Neural cell (in vitro differentiated cells): ENCODE results near the gene UBE4A. TPM values are rescaled to one million over a fixed set of nuclear protein-coding genes. Genes with fewer than 3 reads are reported as not detected.

Source experiments
- H2AFZ ChIP-seq: fragments of 200-600, 300-800 bp; sonication (generic), shearing (Covaris generic); 2 replicates; pipeline ENCODE4 v1.6.0; 2014; ENCODE audit warnings: low read depth, mild to moderate bottlenecking, antibody characterized with exemption, low read length, moderate library complexity
- H3F3A ChIP-seq: fragments of 200-600 bp; shearing (Covaris generic); 2 replicates; pipeline ENCODE4 v1.6.1; 2016; ENCODE audit warnings: mild to moderate bottlenecking, moderate library complexity, mixed read lengths, antibody characterized with exemption, low read length; ENCODE audit not compliant: insufficient read depth, poor library complexity, severe bottlenecking
- H3K27ac ChIP-seq: fragments of 200-600, 300-800 bp; sonication (generic), shearing (Covaris generic); 2 replicates; pipeline ENCODE4 v1.5.1; 2014; ENCODE audit warnings: mild to moderate bottlenecking, low read length, moderate library complexity
- H3K27me3 ChIP-seq: fragments of 300-800, 200-600 bp; sonication (generic), shearing (Covaris generic); 2 replicates; pipeline ENCODE4 v1.6.0; 2014; ENCODE audit warnings: mild to moderate bottlenecking, low read depth, low read length, moderate library complexity; ENCODE audit not compliant: insufficient read depth
- H3K36me3 ChIP-seq: fragments of 300-800, 200-600 bp; sonication (generic), shearing (Covaris generic); 2 replicates; pipeline ENCODE4 v1.5.1; 2014; ENCODE audit warnings: mild to moderate bottlenecking, antibody characterized with exemption, low read length, moderate library complexity; ENCODE audit not compliant: insufficient read depth
- H3K4me2 ChIP-seq: fragments of 300-800, 200-600 bp; sonication (generic), shearing (Covaris generic); 2 replicates; pipeline ENCODE4 v1.6.0; 2014; ENCODE audit warnings: mild to moderate bottlenecking, low read length
- H3K4me3 ChIP-seq: fragments of 300-800, 200-600 bp; sonication (generic), shearing (Covaris generic); 2 replicates; pipeline ENCODE4 v1.5.1; 2014; ENCODE audit warnings: mild to moderate bottlenecking, low read length, moderate library complexity
- H3K79me2 ChIP-seq: fragments of 200-600 bp; shearing (Covaris generic); replicated peaks from 2 replicates; pipeline ENCODE4 v1.6.0; 2014; ENCODE audit warnings: mild to moderate bottlenecking, low read length, moderate library complexity; ENCODE audit not compliant: insufficient read depth
- H3K9ac ChIP-seq: fragments of 300-800, 200-600 bp; sonication (generic), shearing (Covaris generic); 2 replicates; pipeline ENCODE4 v1.6.1; 2016; ENCODE audit warnings: mild to moderate bottlenecking, low read length, mixed read lengths
- H3K9me2 ChIP-seq: fragments of 200-600 bp; shearing (Covaris generic); 2 replicates; pipeline ENCODE4 v1.6.1; 2016; ENCODE audit warnings: mild to moderate bottlenecking, low read length, mixed read lengths; ENCODE audit not compliant: insufficient read depth
- H3K9me3 ChIP-seq: fragments of 200-600, 300-800 bp; sonication (generic), shearing (Covaris generic); 2 replicates; pipeline ENCODE4 v1.6.1; 2016; ENCODE audit warnings: mild to moderate bottlenecking, mixed run types, low read length, moderate library complexity, mixed read lengths
- H4K20me1 ChIP-seq: fragments of 200-600 bp; shearing (Covaris generic); 2 replicates; pipeline ENCODE4 v1.6.1; 2016; ENCODE audit warnings: mild to moderate bottlenecking, mixed run types; ENCODE audit not compliant: insufficient read depth
- CTCF ChIP-seq: fragments of 450-650 bp; IDR thresholded peaks from 2 replicates; pipeline ENCODE4 v1.5.1; 2014; ENCODE audit warnings: antibody characterized with exemption, mild to moderate bottlenecking, moderate library complexity; ENCODE audit not compliant: poor library complexity, severe bottlenecking
- EP300 ChIP-seq: fragments of 450-650 bp; conservative IDR thresholded peaks from 2 replicates; pipeline ENCODE4 v1.6.1; 2014; ENCODE audit warnings: antibody characterized with exemption, mild to moderate bottlenecking, moderate library complexity; ENCODE audit not compliant: poor library complexity, severe bottlenecking
- EZH2 ChIP-seq: fragments of 200-600, 300-800 bp; shearing (Covaris generic), sonication (generic); IDR thresholded peaks from 2 replicates; pipeline ENCODE4 v1.6.1; 2014; ENCODE audit warnings: antibody characterized with exemption, low read length, borderline replicate concordance, mild to moderate bottlenecking; ENCODE audit not compliant: insufficient read depth, poor library complexity, severe bottlenecking
- MXI1 ChIP-seq: fragments of 450-650 bp; conservative IDR thresholded peaks from 2 replicates; pipeline ENCODE4 v1.6.1; 2014; ENCODE audit warnings: antibody characterized with exemption, mild to moderate bottlenecking; ENCODE audit not compliant: poor library complexity, severe bottlenecking
- POLR2AphosphoS5 ChIP-seq: IDR thresholded peaks from 2 replicates; pipeline ENCODE4 v1.6.1; 2012
- RAD21 ChIP-seq: fragments of 450-650 bp; conservative IDR thresholded peaks from 2 replicates; pipeline ENCODE4 v1.6.1; 2014; ENCODE audit warnings: antibody characterized with exemption, mild to moderate bottlenecking, moderate library complexity
- SMC3 ChIP-seq: fragments of 450-650 bp; conservative IDR thresholded peaks from 2 replicates; pipeline ENCODE4 v1.6.1; 2014; ENCODE audit warnings: antibody characterized with exemption, mild to moderate bottlenecking, moderate library complexity; ENCODE audit not compliant: poor library complexity
- TAF1 ChIP-seq: IDR thresholded peaks from 2 replicates; pipeline ENCODE4 v1.6.1; 2012; ENCODE audit warnings: low read depth
- polyA plus RNA-seq: library from polyadenylated mRNA; depleted of rRNA; stranded (reverse); fragments of >200 nt; gene quantifications from 2 replicates; pipeline ENCODE4 v1.2.3, GENCODE V29; 2014
- TF ChIP-seq, protein P1 (sequence below): IDR thresholded peaks from 2 replicates; pipeline ENCODE4 v1.6.1; 2012; ENCODE audit warnings: borderline replicate concordance

UBE4A gene
- polyA plus RNA-seq, 1 donor from 2014 or later, result 36.9 TPM

DNA sequence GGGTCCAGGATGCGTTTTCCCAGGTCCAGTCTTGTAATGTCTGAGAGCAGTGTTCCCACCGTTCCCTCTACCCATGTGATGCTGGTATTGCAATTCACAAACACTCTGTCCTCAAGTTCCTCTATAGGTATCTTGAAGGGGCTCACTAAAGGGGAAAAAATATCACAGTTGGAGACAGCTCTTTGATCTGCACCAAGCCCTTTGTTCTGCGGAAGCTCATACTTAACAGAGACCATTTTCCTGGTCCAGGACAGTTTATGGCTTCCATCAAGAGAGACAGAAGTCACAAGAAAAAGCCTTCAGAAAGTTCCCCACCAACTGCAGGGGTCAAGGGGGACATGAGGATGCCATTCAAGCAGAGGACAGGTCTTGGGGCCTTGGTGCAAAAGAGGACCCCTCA, 19.0 kb upstream of the UBE4A start:
- H3K9me2 ChIP-seq, result no peaks in the 10 kb centered on the region
- no peak for TF ChIP-seq CTCF
- TF ChIP-seq EP300, result no peak
- no peak for TF ChIP-seq RAD21
- TF ChIP-seq, protein P1, sequence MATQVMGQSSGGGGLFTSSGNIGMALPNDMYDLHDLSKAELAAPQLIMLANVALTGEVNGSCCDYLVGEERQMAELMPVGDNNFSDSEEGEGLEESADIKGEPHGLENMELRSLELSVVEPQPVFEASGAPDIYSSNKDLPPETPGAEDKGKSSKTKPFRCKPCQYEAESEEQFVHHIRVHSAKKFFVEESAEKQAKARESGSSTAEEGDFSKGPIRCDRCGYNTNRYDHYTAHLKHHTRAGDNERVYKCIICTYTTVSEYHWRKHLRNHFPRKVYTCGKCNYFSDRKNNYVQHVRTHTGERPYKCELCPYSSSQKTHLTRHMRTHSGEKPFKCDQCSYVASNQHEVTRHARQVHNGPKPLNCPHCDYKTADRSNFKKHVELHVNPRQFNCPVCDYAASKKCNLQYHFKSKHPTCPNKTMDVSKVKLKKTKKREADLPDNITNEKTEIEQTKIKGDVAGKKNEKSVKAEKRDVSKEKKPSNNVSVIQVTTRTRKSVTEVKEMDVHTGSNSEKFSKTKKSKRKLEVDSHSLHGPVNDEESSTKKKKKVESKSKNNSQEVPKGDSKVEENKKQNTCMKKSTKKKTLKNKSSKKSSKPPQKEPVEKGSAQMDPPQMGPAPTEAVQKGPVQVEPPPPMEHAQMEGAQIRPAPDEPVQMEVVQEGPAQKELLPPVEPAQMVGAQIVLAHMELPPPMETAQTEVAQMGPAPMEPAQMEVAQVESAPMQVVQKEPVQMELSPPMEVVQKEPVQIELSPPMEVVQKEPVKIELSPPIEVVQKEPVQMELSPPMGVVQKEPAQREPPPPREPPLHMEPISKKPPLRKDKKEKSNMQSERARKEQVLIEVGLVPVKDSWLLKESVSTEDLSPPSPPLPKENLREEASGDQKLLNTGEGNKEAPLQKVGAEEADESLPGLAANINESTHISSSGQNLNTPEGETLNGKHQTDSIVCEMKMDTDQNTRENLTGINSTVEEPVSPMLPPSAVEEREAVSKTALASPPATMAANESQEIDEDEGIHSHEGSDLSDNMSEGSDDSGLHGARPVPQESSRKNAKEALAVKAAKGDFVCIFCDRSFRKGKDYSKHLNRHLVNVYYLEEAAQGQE, result no peak
- no peak for TF ChIP-seq TAF1
- TF ChIP-seq EZH2, result no peak

GRCh38 chr11:118341261-118341660, 18.1 kb upstream of the UBE4A start:
- Histone ChIP-seq H3K27ac (no peak overlapping the region), H2AFZ (no peak overlapping the region), H3K9ac (no peak overlapping the region), H3K36me3 (no peaks in the 10 kb centered on the region), H3K4me2 (no peak overlapping the region), H3K4me3 (no peak overlapping the region), H3K79me2 (no peaks in the 10 kb centered on the region), H3K9me2 (no peaks in the 10 kb centered on the region), H3K27me3 (peaks cover 3% of the 10 kb centered on the region), H4K20me1 (no peaks in the 10 kb centered on the region), H3K9me3 (no peaks in the 10 kb centered on the region), H3F3A (no peaks in the 10 kb centered on the region)
- TF ChIP-seq TAF1 (no peak), CTCF (no peak), SMC3 (no peak), RAD21 (no peak), POLR2AphosphoS5 (no peak), EZH2 (no peak), EP300 (no peak), MXI1 (no peak)
- TF ChIP-seq, protein P1, result no peak

More for the DNA sequence above, 19.0 kb upstream of the UBE4A start:
- Histone ChIP-seq H4K20me1 (no peaks in the 10 kb centered on the region), H3K79me2 (no peaks in the 10 kb centered on the region), H3F3A (no peaks in the 10 kb centered on the region), H3K4me3 (no peak overlapping the region), H3K9ac (no peak overlapping the region), H2AFZ (no peak overlapping the region), H3K36me3 (no peaks in the 10 kb centered on the region), H3K27ac (no peak overlapping the region), H3K9me3 (no peaks in the 10 kb centered on the region), H3K4me2 (no peak overlapping the region), H3K27me3 (peaks cover under 1% of the 10 kb centered on the region)
